HG03159 (cell line): ENCODE results near the gene ARHGEF25.
"Not testable (repeated sequence)": the region's sequence is repeated elsewhere in the genome, so short reads cannot be mapped to it uniquely, and the experiment has no call there.

Experiments
- ATAC-seq: cut with Tn5 transposase; IDR thresholded peaks from one replicate; pipeline ENCODE4 v1.9.1; 2021; ENCODE audit warnings: mild to moderate bottlenecking, moderate library complexity; ENCODE audit not compliant: unreplicated experiment

ARHGEF25 gene

DNA sequence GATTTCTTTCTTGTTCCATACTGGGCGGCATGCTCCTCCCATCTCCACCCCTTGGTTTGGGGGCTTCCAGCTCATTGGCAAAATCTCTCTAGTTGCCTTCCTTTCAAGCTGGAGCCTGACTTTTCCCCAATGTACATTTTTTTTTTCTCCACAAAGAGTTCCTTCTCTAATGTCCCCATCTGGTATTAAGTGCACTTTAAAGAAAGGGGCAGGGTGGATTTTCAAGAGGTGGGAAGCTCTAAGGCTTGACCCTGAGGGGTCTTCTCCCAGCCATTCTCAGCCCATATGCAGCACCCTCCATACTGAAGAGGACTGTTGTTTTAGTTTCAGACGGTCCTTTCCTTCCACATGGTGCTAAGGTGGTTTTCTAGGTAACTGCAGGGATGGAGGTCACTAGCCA, 26.1 kb upstream of the ARHGEF25 start:
- no peak for ATAC-seq

GRCh38 chr12:57586128-57586527, 25.1 kb upstream of the ARHGEF25 start:
- no peak for ATAC-seq

- no peak for ATAC-seq
Measured at GRCh38 chr12:57586832-57587429, 24.3 kb upstream of the ARHGEF25 start.

- ATAC-seq = not testable (repeated sequence)
Measured at GRCh38 chr12:57588951-57589610, 22.2 kb upstream of the ARHGEF25 start.

DNA sequence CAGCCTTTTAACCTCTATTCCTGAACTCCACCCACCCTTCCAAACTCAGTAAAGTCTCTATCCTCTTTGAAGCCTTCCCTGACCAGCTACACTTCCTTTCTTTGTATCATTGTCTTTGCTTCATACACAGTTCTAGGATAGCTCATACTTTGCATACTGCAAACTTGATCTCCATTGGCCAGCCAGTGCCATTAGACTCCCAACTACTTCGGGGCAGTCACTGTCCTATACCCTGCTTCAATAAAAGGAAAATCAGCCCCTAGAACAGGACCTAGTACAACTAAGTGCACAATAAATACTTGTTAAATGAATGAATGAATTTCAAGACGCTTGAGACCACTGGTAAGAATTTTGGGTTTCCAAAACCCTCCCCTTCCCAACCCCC, 20.8 kb upstream of the ARHGEF25 start:
- ATAC-seq = no peak

DNA sequence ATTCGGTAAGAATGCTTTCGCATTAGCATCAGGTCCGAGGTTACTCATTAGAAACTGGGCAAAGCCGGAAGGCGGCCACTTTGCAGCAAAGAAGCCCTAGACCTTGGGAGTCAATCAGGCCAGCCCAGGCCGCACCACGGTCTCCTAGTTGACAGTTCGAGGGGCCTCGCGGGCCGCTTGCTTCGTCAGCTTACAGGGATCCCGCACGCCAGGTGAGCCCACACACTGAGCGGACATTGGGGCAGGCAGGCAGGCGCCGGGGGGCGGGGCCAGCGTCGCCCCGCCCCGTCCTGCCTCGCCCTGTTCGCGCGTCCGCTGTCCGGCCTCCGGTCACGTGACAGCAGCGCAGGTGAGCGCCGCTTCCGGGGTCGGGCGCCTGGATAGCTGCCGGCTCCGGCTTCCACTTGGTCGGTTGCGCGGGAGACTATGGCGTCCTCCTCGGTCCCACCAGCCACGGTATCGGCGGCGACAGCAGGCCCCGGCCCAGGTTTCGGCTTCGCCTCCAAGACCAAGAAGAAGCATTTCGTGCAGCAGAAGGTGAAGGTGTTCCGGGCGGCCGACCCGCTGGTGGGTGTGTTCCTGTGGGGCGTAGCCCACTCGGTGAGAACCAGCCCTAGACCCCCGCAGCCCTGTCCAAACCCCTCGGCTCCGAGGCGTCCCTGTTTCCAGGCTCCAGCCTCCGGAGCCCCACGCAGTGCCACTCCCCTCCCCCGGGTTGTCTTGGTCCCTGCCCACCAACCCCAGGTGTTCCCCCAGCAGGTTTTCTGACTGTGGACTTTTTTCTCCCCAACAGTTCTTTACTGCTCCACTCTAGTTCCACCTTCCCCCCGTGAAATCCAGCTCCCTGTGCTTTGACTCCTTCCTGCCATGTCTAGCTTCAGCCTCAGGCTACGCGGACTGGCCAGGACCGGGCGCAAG, 20.1 kb upstream of the ARHGEF25 start, which contains the start of gene PIP4K2C:
Gene PIP4K2C, plus strand, starts transcription at position 329 of the 918 bp plus-strand sequence. Its CDS starts 98 bp downstream, at position 427.
- peak; percentile 93 for ATAC-seq

GRCh38 chr12:57591782-57592325, 19.4 kb upstream of the ARHGEF25 start:
- ATAC-seq = peak; percentile 8

DNA sequence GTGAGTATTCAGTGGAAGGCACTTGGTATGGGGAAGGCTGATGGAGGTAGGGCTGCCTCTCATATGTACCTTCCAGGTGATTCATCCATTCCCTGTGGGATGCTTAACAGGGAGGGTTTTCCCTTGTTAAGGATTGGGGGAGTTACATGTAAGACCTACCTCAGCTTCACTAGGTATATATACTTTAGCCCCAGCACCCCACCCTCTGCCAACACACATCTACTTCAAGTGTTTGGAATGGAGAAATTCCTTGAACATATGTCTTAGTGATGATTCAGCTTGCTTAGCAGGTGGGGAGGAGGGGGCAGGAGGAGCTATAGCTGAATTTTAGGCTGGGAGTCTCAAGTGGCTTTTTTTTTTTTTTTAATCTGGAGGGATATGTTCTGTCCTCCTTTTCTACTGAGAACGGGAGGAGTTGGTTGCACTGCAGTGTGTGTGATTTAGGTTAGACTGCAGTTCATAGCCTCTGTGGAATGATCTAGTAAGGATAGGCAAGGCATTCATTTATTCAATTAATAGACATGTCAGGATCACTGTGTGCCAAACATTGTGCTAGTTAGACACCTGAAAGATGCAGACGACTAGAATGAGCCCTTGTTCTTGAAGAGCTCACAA, 18.6 kb upstream of the ARHGEF25 start:
- ATAC-seq = no peak

- no peak for ATAC-seq
Measured at GRCh38 chr12:57593187-57593586, 18.0 kb upstream of the ARHGEF25 start.

DNA sequence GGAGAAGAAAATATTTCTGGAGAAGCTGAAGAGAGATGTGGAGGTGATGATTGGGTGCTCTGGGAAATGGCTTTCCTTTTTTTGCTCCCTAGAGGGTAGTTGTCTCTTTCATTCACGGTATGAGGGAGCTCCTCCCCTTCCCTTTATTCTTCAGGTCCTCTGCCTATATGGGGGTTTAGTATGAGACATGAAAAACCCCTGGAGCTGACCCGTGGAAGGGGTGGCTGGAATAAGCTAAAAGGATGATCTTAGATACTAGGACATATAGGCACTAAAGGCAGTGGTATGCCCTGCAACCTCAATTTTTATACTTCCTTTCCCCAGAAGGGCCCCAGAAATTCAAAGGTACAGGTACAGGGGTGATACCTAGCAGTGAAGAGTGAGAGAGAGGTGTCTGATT, 10.8 kb upstream of the ARHGEF25 start:
- no peak for ATAC-seq

DNA sequence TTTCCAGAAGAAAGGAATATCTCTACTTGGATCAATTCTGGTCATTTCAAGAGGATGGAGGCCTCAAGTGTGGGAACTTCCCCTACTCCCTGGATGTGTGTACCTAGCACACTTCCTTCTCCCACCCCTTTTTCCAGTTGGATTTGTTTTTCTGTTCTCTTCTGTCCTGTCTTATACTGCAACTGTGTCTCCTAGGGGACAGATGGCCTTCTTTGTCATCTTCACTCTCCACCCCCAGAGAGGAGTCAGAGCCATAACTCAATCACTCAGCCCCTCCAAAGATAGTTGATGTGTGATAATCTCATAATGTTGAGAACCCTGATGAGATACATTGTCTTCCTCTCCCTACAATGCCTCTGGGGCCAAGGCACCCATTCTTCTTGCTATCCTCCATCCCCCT, 8.7 kb upstream of the ARHGEF25 start:
- ATAC-seq = no peak

GRCh38 chr12:57603324-57603723, 7.9 kb upstream of the ARHGEF25 start:
- no peak for ATAC-seq

- no peak for ATAC-seq
Measured at GRCh38 chr12:57603815-57604453, 7.3 kb upstream of the ARHGEF25 start.

GRCh38 chr12:57604454-57604991, 6.7 kb upstream of the ARHGEF25 start, which contains the start of gene DTX3:
DTX3 (plus strand) TSS chr12:57604824; CDS start chr12:57606518, 1,694 bp downstream.
- no peak for ATAC-seq

- no peak for ATAC-seq
Measured at GRCh38 chr12:57604992-57605810, 6.0 kb upstream of the ARHGEF25 start.

DNA sequence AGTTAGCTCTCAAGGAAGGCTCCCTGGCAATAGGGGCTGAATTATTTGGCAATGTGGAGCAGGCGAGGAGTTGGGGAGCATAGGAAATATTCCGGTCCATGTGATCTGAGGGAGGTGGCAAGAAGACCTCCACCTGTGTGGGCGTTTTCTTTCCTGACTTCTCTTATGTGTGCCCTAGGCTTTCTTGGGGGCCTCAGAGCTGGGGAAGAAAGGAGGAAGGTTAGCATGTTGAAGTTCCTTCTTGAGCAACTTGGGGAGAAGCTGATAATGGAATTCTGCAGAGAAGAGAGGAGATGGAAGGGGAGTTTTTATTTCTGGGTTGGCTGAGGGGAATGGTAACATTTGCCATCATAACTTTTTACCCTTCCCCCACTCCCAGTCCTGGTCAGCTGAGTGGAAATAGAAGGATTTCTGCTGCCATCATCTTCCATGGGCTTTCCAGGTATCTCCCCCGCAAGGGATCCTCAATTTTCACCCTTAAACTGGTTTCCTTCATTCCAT, 5.4 kb upstream of the ARHGEF25 start:
- ATAC-seq = no peak

- ATAC-seq = no peak
Measured at GRCh38 chr12:57606399-57606798, 4.8 kb upstream of the ARHGEF25 start.

DNA sequence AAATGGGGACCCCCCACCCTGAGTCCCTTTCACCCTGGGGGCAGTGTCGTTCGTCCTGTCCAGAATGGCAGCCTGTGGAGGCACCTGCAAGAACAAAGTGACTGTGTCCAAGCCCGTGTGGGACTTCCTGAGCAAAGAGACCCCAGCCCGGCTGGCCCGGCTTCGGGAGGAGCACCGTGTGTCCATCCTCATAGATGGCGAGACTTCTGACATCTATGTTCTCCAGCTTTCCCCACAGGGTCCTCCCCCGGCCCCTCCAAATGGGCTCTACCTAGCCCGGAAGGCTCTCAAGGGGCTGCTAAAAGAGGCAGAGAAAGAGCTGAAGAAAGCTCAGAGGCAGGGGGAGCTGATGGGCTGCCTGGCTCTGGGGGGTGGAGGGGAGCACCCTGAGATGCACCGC, 4.4 kb upstream of the ARHGEF25 start:
- no peak for ATAC-seq
